HEK293 (cell line): ENCODE data around the gene FLT4.

Source experiments
- CTCF ChIA-PET: fragments of 350-600 bp; formaldehyde crosslinking; extraction: SDS; loops from one replicate; lab custom pipeline; 2021; ENCODE audit warnings: antibody characterized with exemption; lab: Yijun Ruan, JAX
- POLR2A ChIA-PET: fragments of 300-600 bp; formaldehyde crosslinking; extraction: SDS; loops from one replicate; lab custom pipeline; 2020; ENCODE audit warnings: antibody characterized with exemption, inconsistent platforms; lab: Yijun Ruan, JAX
- H3K27ac ChIP-seq: fragments of 200-500 bp; sonication (Bioruptor generic); 2 replicates; pipeline ENCODE4 v1.5.1; 2014; ENCODE audit warnings: low read depth, low read length, control low read depth, inconsistent platforms; ENCODE audit errors: extremely low read depth
- H3K36me3 ChIP-seq, 2 experiments: fragments of 200-500 bp in 1 of 2; sonication (Bioruptor generic) in 1 of 2; 1 replicate in 1 of 2; 2 replicates in 1 of 2; pipeline ENCODE4 v1.5.1; 2014 to 2017; ENCODE audit warnings: inconsistent platforms in 2 of 2, low read length in 2 of 2; ENCODE audit not compliant: control insufficient read depth in 2 of 2, insufficient read depth in 1 of 2
- H3K4me1 ChIP-seq: fragments of 200-500 bp; sonication (Bioruptor generic); 2 replicates; pipeline ENCODE4 v1.5.1; 2014; ENCODE audit warnings: mild to moderate bottlenecking, low read length, inconsistent platforms; ENCODE audit not compliant: control insufficient read depth, insufficient read depth
- H3K4me3 ChIP-seq: 2 replicates; pipeline ENCODE4 v1.5.1; 2011; ENCODE audit warnings: low read depth, mild to moderate bottlenecking, control low read depth, low read length, moderate library complexity
- H3K9me3 ChIP-seq: fragments of 200-500 bp; sonication (Bioruptor generic); 2 replicates; pipeline ENCODE4 v1.5.1; 2014; ENCODE audit warnings: low read depth, low read length, inconsistent platforms; ENCODE audit not compliant: control insufficient read depth, insufficient read depth
- BCL11A ChIP-seq: fragments of 450-650 bp; formaldehyde crosslinking; IDR thresholded peaks from 2 replicates; pipeline ENCODE4 v1.5.1; 2016; ENCODE audit warnings: low read depth, missing biosample characterization, missing genetic modification characterization
- BCL11B ChIP-seq: fragments of 450-650 bp; formaldehyde crosslinking; IDR thresholded peaks from 2 replicates; pipeline ENCODE4 v1.5.1; 2016; ENCODE audit warnings: low read depth, missing biosample characterization, missing genetic modification characterization
- CTCF ChIP-seq: fragments of 450-650 bp; formaldehyde crosslinking; IDR thresholded peaks from 2 replicates; pipeline ENCODE4 v1.5.1; 2016; ENCODE audit warnings: missing biosample characterization, missing genetic modification characterization
- GLIS2 ChIP-seq: fragments of 450-650 bp; formaldehyde crosslinking; IDR thresholded peaks from 2 replicates; pipeline ENCODE4 v1.5.1; 2016; ENCODE audit warnings: missing biosample characterization, missing genetic modification characterization
- HIC1 ChIP-seq: fragments of 450-650 bp; formaldehyde crosslinking; IDR thresholded peaks from 2 replicates; pipeline ENCODE4 v1.5.1; 2016; ENCODE audit warnings: missing biosample characterization, missing genetic modification characterization
- KLF10 ChIP-seq: fragments of 450-650 bp; IDR thresholded peaks from 2 replicates; pipeline ENCODE4 v1.5.1; 2018; ENCODE audit warnings: missing biosample characterization, mild to moderate bottlenecking, missing genetic modification characterization
- KLF17 ChIP-seq: fragments of 450-650 bp; formaldehyde crosslinking; IDR thresholded peaks from 2 replicates; pipeline ENCODE4 v1.5.1; 2016; ENCODE audit warnings: missing biosample characterization, missing genetic modification characterization
- KLF9 ChIP-seq: fragments of 450-650 bp; formaldehyde crosslinking; IDR thresholded peaks from 2 replicates; pipeline ENCODE4 v1.5.1; 2016; ENCODE audit warnings: missing biosample characterization, missing genetic modification characterization, low read depth
- OVOL3 ChIP-seq: fragments of 450-650 bp; formaldehyde crosslinking; IDR thresholded peaks from 2 replicates; pipeline ENCODE4 v1.5.1; 2016; ENCODE audit warnings: missing biosample characterization, missing genetic modification characterization
- PRDM6 ChIP-seq: fragments of 450-650 bp; formaldehyde crosslinking; IDR thresholded peaks from 2 replicates; pipeline ENCODE4 v1.5.1; 2017; ENCODE audit warnings: missing biosample characterization, missing genetic modification characterization
- SCRT1 ChIP-seq: fragments of 450-650 bp; formaldehyde crosslinking; IDR thresholded peaks from 2 replicates; pipeline ENCODE4 v1.5.1; 2016; ENCODE audit warnings: missing biosample characterization, missing genetic modification characterization, borderline replicate concordance
- SP3 ChIP-seq: fragments of 450-650 bp; formaldehyde crosslinking; IDR thresholded peaks from 2 replicates; pipeline ENCODE4 v1.5.1; 2016; ENCODE audit warnings: missing biosample characterization, missing genetic modification characterization
- ZEB2 ChIP-seq: fragments of 450-650 bp; formaldehyde crosslinking; IDR thresholded peaks from 2 replicates; pipeline ENCODE4 v1.5.1; 2016; ENCODE audit warnings: missing biosample characterization, missing genetic modification characterization
- ZFHX2 ChIP-seq: fragments of 450-650 bp; formaldehyde crosslinking; conservative IDR thresholded peaks from 2 replicates; pipeline ENCODE4 v1.5.1; 2016; ENCODE audit warnings: missing biosample characterization, missing genetic modification characterization
- ZIC2 ChIP-seq: fragments of 450-650 bp; formaldehyde crosslinking; IDR thresholded peaks from 2 replicates; pipeline ENCODE4 v1.5.1; 2016; ENCODE audit warnings: missing biosample characterization, missing genetic modification characterization
- ZNF155 ChIP-seq: fragments of 450-650 bp; formaldehyde crosslinking; IDR thresholded peaks from 2 replicates; pipeline ENCODE4 v1.5.1; 2016; ENCODE audit warnings: missing biosample characterization, missing genetic modification characterization
- ZNF19 ChIP-seq: fragments of 450-650 bp; formaldehyde crosslinking; IDR thresholded peaks from 2 replicates; pipeline ENCODE4; 2016; ENCODE audit warnings: missing biosample characterization, missing genetic modification characterization, low read depth
- ZNF214 ChIP-seq: fragments of 450-650 bp; formaldehyde crosslinking; IDR thresholded peaks from 2 replicates; pipeline ENCODE4 v1.5.1; 2017; ENCODE audit warnings: missing biosample characterization, mild to moderate bottlenecking, missing genetic modification characterization, borderline replicate concordance
- ZNF23 ChIP-seq: fragments of 450-650 bp; formaldehyde crosslinking; IDR thresholded peaks from 2 replicates; pipeline ENCODE4 v1.5.1; 2016; ENCODE audit warnings: missing biosample characterization, missing genetic modification characterization, borderline replicate concordance
- ZNF621 ChIP-seq: fragments of 450-650 bp; formaldehyde crosslinking; IDR thresholded peaks from 2 replicates; pipeline ENCODE4 v1.5.1; 2017; ENCODE audit warnings: missing biosample characterization, missing genetic modification characterization
- ZNF660 ChIP-seq: fragments of 450-650 bp; IDR thresholded peaks from 2 replicates; pipeline ENCODE4 v1.5.1; 2018; ENCODE audit warnings: missing biosample characterization, mild to moderate bottlenecking, missing genetic modification characterization
- ZSCAN16 ChIP-seq: fragments of 450-650 bp; formaldehyde crosslinking; IDR thresholded peaks from 2 replicates; pipeline ENCODE4 v1.5.1; 2016; ENCODE audit warnings: missing biosample characterization, missing genetic modification characterization

FLT4 gene

GRCh38 chr5:180620014-180620413 is 29.4 kb downstream of the FLT4 start:
- H3K27ac ChIP-seq: no peak overlapping the region
- POLR2A ChIA-PET: no interaction called here
- no peaks in the 10 kb centered on the region for H3K9me3 ChIP-seq
- no peak overlapping the region for H3K4me3 ChIP-seq
- CTCF ChIA-PET: interaction anchor here (0.6 to 1.3 kb wide), 8 partner anchors 8 to 490 kb away, joined by 3 to 16 read pairs (median 4); no protein-coding TSS in a partner anchor
- H3K36me3 ChIP-seq: peaks cover 0 to 14% of the 10 kb centered on the region in 2 experiments; a peak in 1 of 3 replicates
- no peaks in the 10 kb centered on the region; the same call in 1 of the 2 replicates for H3K4me1 ChIP-seq
- TF ChIP-seq ZNF660 (no peak), KLF9 (tag by site-specific recombination) (no peak), ZNF23 (no peak), SP3 (no peak), BCL11B (tag by site-specific recombination) (no peak), ZNF214 (tag by site-specific recombination) (no peak), KLF17 (no peak), ZSCAN16 (no peak), ZNF19 (tag by site-specific recombination) (no peak), KLF10 (tag by site-specific recombination) (no peak), SCRT1 (tag by site-specific recombination) (no peak)

GRCh38 chr5:180619563-180619915 is 29.9 kb downstream of the FLT4 start:
- ChIA-PET CTCF (interaction anchor here (0.6 to 1.5 kb wide), 19 partner anchors 8 to 489 kb away, joined by 3 to 16 read pairs (median 3); no protein-coding TSS in a partner anchor), POLR2A (interaction anchor here (0.5 to 1.0 kb wide), 2 partner anchors 14 to 243 kb away, joined by 3 read pairs; no protein-coding TSS in a partner anchor)
- Histone ChIP-seq H3K4me3 (no peak overlapping the region), H3K36me3 (peaks cover 0 to 17% of the 10 kb centered on the region in 2 experiments; a peak in 1 of 3 replicates), H3K27ac (no peak overlapping the region), H3K9me3 (no peaks in the 10 kb centered on the region), H3K4me1 (no peaks in the 10 kb centered on the region; the same call in 1 of the 2 replicates)
- TF ChIP-seq ZIC2 (tag by site-specific recombination) (no peak), ZNF155 (no peak), ZNF621 (tag by site-specific recombination) (no peak), ZEB2 (tag by site-specific recombination) (peak; percentile 19; the same call in 1 of the 2 replicates), OVOL3 (tag by site-specific recombination) (no peak), GLIS2 (peak; percentile 9; the same call in 1 of the 2 replicates), HIC1 (tag by site-specific recombination) (peak; percentile 22; the same call in 1 of the 2 replicates), ZNF660 (no peak)

GRCh38 chr5:180618829-180619562 is 30.4 kb downstream of the FLT4 start:
- Histone ChIP-seq H3K4me1 (no peaks in the 10 kb centered on the region; the same call in 1 of the 2 replicates), H3K27ac (peak overlapping the region; percentile 78; the same call in 1 of the 2 replicates), H3K36me3 (peaks cover 0 to 17% of the 10 kb centered on the region in 2 experiments; a peak in 1 of 3 replicates), H3K9me3 (no peaks in the 10 kb centered on the region), H3K4me3 (peak overlapping the region; percentile 46)
- CTCF ChIA-PET: interaction anchor here (0.5 to 1.5 kb wide), 30 partner anchors 9 to 1925 kb away, joined by 3 to 16 read pairs (median 3); no protein-coding TSS in a partner anchor
- POLR2A ChIA-PET: interaction anchor here (0.5 to 1.0 kb wide), 2 partner anchors 14 to 243 kb away, joined by 3 read pairs; no protein-coding TSS in a partner anchor
- TF ChIP-seq PRDM6: no peak
- TF ChIP-seq BCL11A (tag by site-specific recombination): 0 out of 2 replicates have a peak, but pooled peaks have one; percentile 42
- peak; percentile 74 for TF ChIP-seq CTCF (tag by site-specific recombination)
- peak; percentile 67 for TF ChIP-seq ZFHX2 (tag by site-specific recombination)
